Measurements from ENCODE around the gene RAPGEF1.

DNA sequence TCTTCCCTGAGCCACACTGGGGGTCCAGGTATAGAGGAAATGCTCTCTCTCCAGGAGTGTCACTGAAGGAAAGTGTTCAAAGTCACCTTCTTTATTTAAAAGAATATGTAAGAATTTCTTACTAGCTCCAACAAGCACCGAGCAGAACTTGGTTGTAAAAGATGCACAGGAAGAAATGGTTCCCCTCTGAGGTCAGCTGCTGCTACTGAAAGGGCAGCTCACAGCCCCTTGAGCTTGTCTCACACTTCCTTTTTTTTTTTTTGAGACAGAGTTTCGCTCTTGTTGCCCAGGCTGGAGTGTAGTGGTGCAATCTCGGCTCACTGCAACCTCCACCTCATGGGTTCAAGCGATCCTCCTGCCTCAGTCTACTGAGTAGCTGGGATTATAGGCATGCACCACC lies 117.4 kb downstream of the RAPGEF1 start:
- TF ChIP-seq YY1 (IDR thresholded peaks at IDR 0.05; ENCODE audit: low read depth) (no peak), TEAD4 (IDR thresholded peaks at IDR 0.05) (no peak), MAX (IDR thresholded peaks at IDR 0.05) (no peak), RAD21 (IDR thresholded peaks at IDR 0.05; ENCODE audit: low read depth) (no peak), CREB1 (IDR thresholded peaks at IDR 0.05; ENCODE audit: low read depth) (no peak), TAF1 (IDR thresholded peaks at IDR 0.05; ENCODE audit: low read depth) (no peak), CEBPB (IDR thresholded peaks at IDR 0.05) (no peak), EGR1 (IDR thresholded peaks at IDR 0.05) (no peak), FOXM1 (IDR thresholded peaks at IDR 0.05; ENCODE audit: borderline replicate concordance, low read depth) (no peak), EP300 (IDR thresholded peaks at IDR 0.05; ENCODE audit: borderline replicate concordance) (no peak)
- TF ChIP-seq, protein P1, sequence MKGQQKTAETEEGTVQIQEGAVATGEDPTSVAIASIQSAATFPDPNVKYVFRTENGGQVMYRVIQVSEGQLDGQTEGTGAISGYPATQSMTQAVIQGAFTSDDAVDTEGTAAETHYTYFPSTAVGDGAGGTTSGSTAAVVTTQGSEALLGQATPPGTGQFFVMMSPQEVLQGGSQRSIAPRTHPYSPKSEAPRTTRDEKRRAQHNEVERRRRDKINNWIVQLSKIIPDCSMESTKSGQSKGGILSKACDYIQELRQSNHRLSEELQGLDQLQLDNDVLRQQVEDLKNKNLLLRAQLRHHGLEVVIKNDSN (IDR thresholded peaks at IDR 0.05) = no peak
- TF ChIP-seq, protein P2, sequence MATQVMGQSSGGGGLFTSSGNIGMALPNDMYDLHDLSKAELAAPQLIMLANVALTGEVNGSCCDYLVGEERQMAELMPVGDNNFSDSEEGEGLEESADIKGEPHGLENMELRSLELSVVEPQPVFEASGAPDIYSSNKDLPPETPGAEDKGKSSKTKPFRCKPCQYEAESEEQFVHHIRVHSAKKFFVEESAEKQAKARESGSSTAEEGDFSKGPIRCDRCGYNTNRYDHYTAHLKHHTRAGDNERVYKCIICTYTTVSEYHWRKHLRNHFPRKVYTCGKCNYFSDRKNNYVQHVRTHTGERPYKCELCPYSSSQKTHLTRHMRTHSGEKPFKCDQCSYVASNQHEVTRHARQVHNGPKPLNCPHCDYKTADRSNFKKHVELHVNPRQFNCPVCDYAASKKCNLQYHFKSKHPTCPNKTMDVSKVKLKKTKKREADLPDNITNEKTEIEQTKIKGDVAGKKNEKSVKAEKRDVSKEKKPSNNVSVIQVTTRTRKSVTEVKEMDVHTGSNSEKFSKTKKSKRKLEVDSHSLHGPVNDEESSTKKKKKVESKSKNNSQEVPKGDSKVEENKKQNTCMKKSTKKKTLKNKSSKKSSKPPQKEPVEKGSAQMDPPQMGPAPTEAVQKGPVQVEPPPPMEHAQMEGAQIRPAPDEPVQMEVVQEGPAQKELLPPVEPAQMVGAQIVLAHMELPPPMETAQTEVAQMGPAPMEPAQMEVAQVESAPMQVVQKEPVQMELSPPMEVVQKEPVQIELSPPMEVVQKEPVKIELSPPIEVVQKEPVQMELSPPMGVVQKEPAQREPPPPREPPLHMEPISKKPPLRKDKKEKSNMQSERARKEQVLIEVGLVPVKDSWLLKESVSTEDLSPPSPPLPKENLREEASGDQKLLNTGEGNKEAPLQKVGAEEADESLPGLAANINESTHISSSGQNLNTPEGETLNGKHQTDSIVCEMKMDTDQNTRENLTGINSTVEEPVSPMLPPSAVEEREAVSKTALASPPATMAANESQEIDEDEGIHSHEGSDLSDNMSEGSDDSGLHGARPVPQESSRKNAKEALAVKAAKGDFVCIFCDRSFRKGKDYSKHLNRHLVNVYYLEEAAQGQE (IDR thresholded peaks at IDR 0.05; ENCODE audit: low read depth) = no peak
